OCI-LY7 (cell line): Measurements from ENCODE around the gene GOLGA3. TPM values are rescaled to one million over a fixed set of nuclear protein-coding genes. Genes with fewer than 3 reads are reported as not detected.

Experiments used
- BruUV-seq: library from RNA; stranded (reverse); fragments of 400-500 nt; replicated peaks from 2 replicates; lab custom pipeline; 2021; lab: Mats Ljungman, UMichigan
- CTCF ChIA-PET: fragments of 300-600 bp; sonication (Branson Sonifier 250); formaldehyde crosslinking; loops from one replicate; lab custom pipeline; 2022; ENCODE audit warnings: antibody characterized with exemption; ENCODE audit not compliant: unreplicated experiment; lab: Charles Lee
- POLR2A ChIA-PET: fragments of 300-600 bp; sonication (Branson Sonifier 250); formaldehyde crosslinking; loops from one replicate; lab custom pipeline; 2022; ENCODE audit warnings: antibody characterized with exemption; lab: Charles Lee
- DNase-seq: peaks from one replicate; pipeline ENCODE4 v3.0.0-alpha.2; 2015; ENCODE audit warnings: low spot score
- H2AFZ ChIP-seq: fragments of 200-600 bp; sonication (generic), shearing (Covaris generic); 2 replicates; pipeline ENCODE4 v1.6.1; 2014; ENCODE audit warnings: mild to moderate bottlenecking, antibody characterized with exemption, low read length, moderate library complexity
- H3K27ac ChIP-seq: fragments of 200-600 bp; sonication (generic); 2 replicates; pipeline ENCODE4 v1.5.1; 2014; ENCODE audit warnings: mixed run types, low read depth, mild to moderate bottlenecking, moderate library complexity, low read length, inconsistent platforms; ENCODE audit not compliant: poor library complexity, severe bottlenecking
- H3K36me3 ChIP-seq: fragments of 200-600 bp; sonication (generic); 2 replicates; pipeline ENCODE4 v1.6.1; 2014; ENCODE audit warnings: mild to moderate bottlenecking, antibody characterized with exemption, low read length, moderate library complexity, mixed read lengths; ENCODE audit not compliant: insufficient read depth
- H3K4me1 ChIP-seq: fragments of 200-600 bp; sonication (generic); 2 replicates; pipeline ENCODE4 v1.5.1; 2014; ENCODE audit warnings: mild to moderate bottlenecking, low read length; ENCODE audit not compliant: insufficient read depth, poor library complexity, severe bottlenecking
- H3K4me2 ChIP-seq: fragments of 200-600 bp; sonication (generic); 2 replicates; pipeline ENCODE4 v1.6.1; 2014; ENCODE audit warnings: mild to moderate bottlenecking, low read length
- H3K4me3 ChIP-seq: fragments of 200-600 bp; sonication (generic); 2 replicates; pipeline ENCODE4 v1.5.1; 2014; ENCODE audit warnings: mild to moderate bottlenecking, low read depth, low read length; ENCODE audit not compliant: poor library complexity, severe bottlenecking
- H3K79me2 ChIP-seq: fragments of 200-600 bp; sonication (generic); 2 replicates; pipeline ENCODE4 v1.6.1; 2016; ENCODE audit warnings: low read depth, mild to moderate bottlenecking, low read length, moderate library complexity, mixed read lengths; ENCODE audit not compliant: insufficient read depth
- H3K9me2 ChIP-seq: fragments of 200-600 bp; sonication (generic); 2 replicates; pipeline ENCODE4 v1.6.1; 2016; ENCODE audit warnings: mild to moderate bottlenecking, low read length, mixed read lengths; ENCODE audit not compliant: insufficient read depth
- H3K9me3 ChIP-seq: fragments of 200-600 bp; sonication (generic); 2 replicates; pipeline ENCODE4 v1.6.1; 2014; ENCODE audit warnings: mild to moderate bottlenecking, mixed run types, low read length, mixed read lengths
- H4K20me1 ChIP-seq: fragments of 200-600 bp; sonication (generic); 2 replicates; pipeline ENCODE4 v1.6.1; 2014; ENCODE audit warnings: mild to moderate bottlenecking, antibody characterized with exemption, low read length, moderate library complexity, mixed read lengths; ENCODE audit not compliant: insufficient read depth
- CTCF ChIP-seq: fragments of 200-600 bp; sonication (generic); conservative IDR thresholded peaks from 2 replicates; pipeline ENCODE4 v1.5.1; 2014; ENCODE audit warnings: mild to moderate bottlenecking, antibody characterized with exemption, low read length, moderate library complexity, mixed read lengths
- EZH2phosphoT487 ChIP-seq: fragments of 200-600 bp; sonication (generic); IDR thresholded peaks from 2 replicates; pipeline ENCODE4 v1.6.1; 2018; ENCODE audit warnings: low read depth, borderline replicate concordance, mild to moderate bottlenecking, mixed run types, antibody characterized with exemption, low read length, moderate library complexity, mixed read lengths
- intact Hi-C: fragments of 100-400 bp; cut with micrococcal nuclease; formaldehyde crosslinking; loops from one replicate; pipeline ENCODE4 v1.10.0; 2022; ENCODE audit not compliant: unreplicated experiment
- total RNA-seq, 2 experiments: library from RNA; depleted of rRNA in 1 of 2; stranded (reverse); fragments of >200 nt in 1 of 2; shearing (Covaris generic) in 1 of 2; gene quantifications; 2 replicates each; pipeline ENCODE4 v1.2.3, GENCODE V29; 2014 to 2022

The GOLGA3 gene
- total RNA-seq, 2 experiments from 2014 or later = 51.2 to 77.9 TPM

- TF ChIP-seq EZH2phosphoT487 = no peak
- no peak for TF ChIP-seq CTCF
- Histone ChIP-seq H3K79me2 (no peaks in the 10 kb centered on the region), H3K27ac (no peak overlapping the region), H2AFZ (no peak overlapping the region), H3K36me3 (peaks cover 96% of the 10 kb centered on the region), H3K4me1 (no peaks in the 10 kb centered on the region), H4K20me1 (no peaks in the 10 kb centered on the region), H3K4me3 (no peak overlapping the region), H3K9me2 (no peaks in the 10 kb centered on the region), H3K9me3 (0 out of 2 replicates have a peak, but pooled peaks cover 6% of the 10 kb centered on the region), H3K4me2 (no peak overlapping the region)
- ChIA-PET CTCF (no interaction called here), POLR2A (interaction anchor here (1.2 kb wide), 1 partner anchor 10 kb away, joined by 4 read pairs; no protein-coding TSS in a partner anchor)
- BruUV-seq = no TSS peak
- DNase-seq = no peak
- intact Hi-C loops = no loop called here
Measured at GRCh38 chr12:132731574-132731973, 97.1 kb downstream of the GOLGA3 start.

- Histone ChIP-seq H3K9me3 (0 out of 2 replicates have a peak, but pooled peaks cover 6% of the 10 kb centered on the region), H3K4me1 (no peaks in the 10 kb centered on the region), H2AFZ (no peak overlapping the region), H3K27ac (no peak overlapping the region), H3K79me2 (no peaks in the 10 kb centered on the region), H3K4me2 (no peak overlapping the region), H4K20me1 (0 out of 2 replicates have a peak, but pooled peaks cover 5% of the 10 kb centered on the region), H3K4me3 (no peak overlapping the region), H3K36me3 (peaks cover 96% of the 10 kb centered on the region), H3K9me2 (no peaks in the 10 kb centered on the region)
- intact Hi-C loops = no loop called here
- ChIA-PET POLR2A (no interaction called here), CTCF (no interaction called here)
- TF ChIP-seq CTCF = no peak
- DNase-seq = no peak
- no TSS peak for BruUV-seq
Measured at GRCh38 chr12:132730353-132730752, 98.3 kb downstream of the GOLGA3 start.

- intact Hi-C loops = no loop called here
- H3K36me3 ChIP-seq = peaks cover 96% of the 10 kb centered on the region
- TF ChIP-seq EZH2phosphoT487 (no peak), CTCF (no peak)
- no peak overlapping the region for H2AFZ ChIP-seq
- no TSS peak for BruUV-seq
- no peaks in the 10 kb centered on the region for H3K9me2 ChIP-seq
- 0 out of 2 replicates have a peak, but pooled peaks cover 7% of the 10 kb centered on the region for H4K20me1 ChIP-seq
- no peaks in the 10 kb centered on the region for H3K4me1 ChIP-seq
- 0 out of 2 replicates have a peak, but pooled peaks cover 6% of the 10 kb centered on the region for H3K9me3 ChIP-seq
- H3K4me2 ChIP-seq = no peak overlapping the region
- no peak for DNase-seq
- POLR2A ChIA-PET = no interaction called here
- H3K4me3 ChIP-seq = no peak overlapping the region
- H3K27ac ChIP-seq = no peak overlapping the region
- H3K79me2 ChIP-seq = no peaks in the 10 kb centered on the region
- CTCF ChIA-PET = no interaction called here
Measured at GRCh38 chr12:132729541-132730320, 98.9 kb downstream of the GOLGA3 start.
